CD4-positive, alpha-beta T cell treated with Interferon alpha-2 for 1 hour (primary cell): ENCODE measurements around the gene ADH1C.
"Not testable (repeated sequence)": the region's sequence is repeated elsewhere in the genome, so short reads cannot be mapped to it uniquely, and the experiment has no call there.

Experiments used
- DNase-seq, 2 donors: peaks; one replicate each; pipeline ENCODE4 v3.0.0-alpha.2; 2020 to 2022

ADH1C gene

DNA sequence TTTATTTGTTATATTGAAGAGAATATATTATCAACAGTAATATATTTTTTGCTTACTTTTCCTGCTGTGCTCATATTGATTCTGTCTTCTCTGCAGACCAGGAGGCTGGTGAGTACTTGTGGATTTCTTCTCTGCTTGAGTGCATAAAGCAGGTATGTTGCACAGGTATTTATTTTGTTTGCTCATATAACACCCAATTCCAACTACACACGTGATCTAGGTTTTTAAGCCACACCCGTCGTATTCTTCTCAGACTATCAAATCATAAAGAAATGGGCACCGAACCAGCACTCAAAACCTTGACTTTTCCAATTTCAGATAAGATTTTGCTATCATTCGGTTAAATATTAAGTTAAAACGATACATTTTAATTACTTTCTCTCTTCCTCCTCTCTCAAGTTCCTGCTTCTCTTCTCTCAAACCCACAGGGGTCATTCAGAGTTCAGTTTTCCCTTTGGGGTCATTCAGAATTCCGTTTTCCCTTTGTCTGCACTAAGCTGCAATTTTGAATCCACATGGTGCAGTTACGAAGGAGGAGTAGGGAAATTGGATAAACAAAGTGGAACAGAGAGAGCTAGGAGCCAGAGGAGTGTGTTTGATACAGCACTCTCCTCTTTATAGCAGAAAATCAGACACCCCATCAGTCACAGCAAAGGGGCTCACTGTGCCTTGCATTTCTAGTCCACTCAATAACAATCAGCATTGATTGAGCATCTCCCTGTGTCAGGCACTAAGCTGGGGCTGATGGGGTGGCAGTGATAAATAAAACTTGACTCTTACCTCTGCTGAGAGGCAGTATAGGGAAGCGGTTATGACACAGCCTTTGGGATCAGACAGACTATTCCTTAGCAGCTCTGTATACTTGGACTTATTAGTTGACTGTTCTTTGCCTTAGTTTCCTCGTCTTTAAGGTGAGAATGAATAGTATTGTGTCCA, at the start of gene ADH1C:
ADH1C (minus strand) TSS at position 145 of the 936 bp plus-strand sequence; CDS start at position 74, 71 bp downstream.
- DNase-seq = no peak

DNA sequence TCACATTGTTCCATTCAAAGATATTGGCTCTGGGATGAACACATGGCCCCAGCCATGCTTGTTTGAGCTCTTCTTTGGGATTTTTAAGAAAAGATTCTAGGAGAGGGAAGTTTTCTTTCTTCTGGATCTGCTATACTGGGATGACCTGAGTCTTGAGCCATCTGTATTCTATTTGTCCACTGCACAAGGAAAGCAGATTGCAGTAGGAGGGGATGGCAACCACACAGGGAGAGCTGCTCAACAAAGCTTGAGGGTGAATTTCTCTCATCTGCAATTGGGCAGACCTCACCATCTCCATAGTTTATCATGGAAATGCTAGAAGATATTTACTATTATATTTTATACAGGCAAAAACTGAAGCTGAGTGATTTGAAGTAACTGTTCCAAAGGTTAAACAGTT, 48.3 kb upstream of the ADH1C start:
- no peak for DNase-seq

DNA sequence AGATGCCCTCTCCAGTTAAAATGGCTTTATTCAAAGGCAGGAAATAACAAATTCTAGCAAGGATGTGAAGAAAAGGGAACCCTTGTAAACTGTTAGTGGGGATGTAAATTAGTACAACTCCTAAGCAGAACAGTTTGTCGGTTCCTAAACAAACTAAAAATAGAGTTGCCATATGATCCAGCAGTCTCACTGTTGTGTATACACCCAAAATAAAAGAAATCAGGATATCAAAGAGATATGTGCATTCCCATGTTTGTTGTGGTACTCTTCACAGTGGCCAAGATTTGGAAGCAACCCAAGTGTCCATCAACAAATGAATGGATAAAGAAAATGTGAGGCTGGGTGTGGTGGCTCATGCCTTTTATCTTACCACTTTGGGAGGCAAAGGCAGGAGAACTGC, 46.5 kb upstream of the ADH1C start:
- DNase-seq = no peak

DNA sequence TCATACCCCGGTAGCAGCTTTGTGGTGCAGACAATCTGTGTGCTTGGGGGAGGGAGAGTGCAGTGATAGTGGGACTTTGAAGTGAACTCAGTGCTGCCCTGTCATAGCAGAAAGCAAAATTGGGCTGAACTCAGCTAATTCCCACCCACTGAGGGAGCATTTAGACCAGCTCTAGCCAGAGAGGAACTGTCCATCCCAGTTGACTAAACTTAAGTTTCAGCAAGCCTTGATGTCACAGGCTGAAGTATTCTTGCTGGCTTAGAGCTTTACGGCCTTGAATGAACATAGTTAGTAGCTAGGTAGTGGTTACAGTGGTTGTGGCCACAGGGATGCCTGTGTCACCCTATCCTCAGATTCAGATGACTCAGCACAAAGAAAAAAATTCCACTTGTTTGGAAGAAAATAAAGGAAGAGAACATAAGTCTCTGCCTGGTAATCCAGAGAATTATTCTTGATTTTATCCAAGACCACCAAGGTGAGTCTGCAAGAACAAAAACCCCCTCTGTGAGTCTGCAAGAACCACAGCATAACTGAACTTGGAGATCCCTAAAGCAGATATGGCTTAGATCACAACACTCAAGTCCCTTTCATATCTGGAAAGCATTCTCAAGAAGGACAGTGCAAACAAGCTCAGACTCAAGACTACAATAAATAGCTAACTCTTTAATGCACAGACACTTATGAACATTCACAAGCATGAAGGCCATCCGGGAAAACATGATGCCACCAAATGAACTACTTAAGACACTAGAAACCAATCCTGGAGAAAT, 43.2 kb upstream of the ADH1C start:
- DNase-seq = no peak

DNA sequence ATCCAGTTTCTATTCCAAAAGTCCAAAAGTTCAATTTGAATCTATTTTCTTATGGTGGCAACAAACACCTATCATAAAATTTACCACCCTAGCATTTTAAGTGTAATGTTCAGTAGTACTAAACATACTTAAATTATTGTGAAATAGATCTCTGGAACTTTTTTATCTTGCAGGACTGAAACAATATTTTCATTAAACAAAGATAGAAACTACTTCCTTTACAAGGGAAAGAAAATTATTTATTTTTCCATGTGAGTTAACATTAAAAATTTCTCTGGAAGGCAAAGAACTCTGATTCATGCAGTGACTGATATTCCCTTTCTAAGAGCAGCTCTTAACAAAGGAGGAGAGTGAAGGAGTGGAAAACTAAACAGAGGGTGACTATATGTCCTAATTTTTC, 42.4 kb upstream of the ADH1C start:
- no peak for DNase-seq

DNA sequence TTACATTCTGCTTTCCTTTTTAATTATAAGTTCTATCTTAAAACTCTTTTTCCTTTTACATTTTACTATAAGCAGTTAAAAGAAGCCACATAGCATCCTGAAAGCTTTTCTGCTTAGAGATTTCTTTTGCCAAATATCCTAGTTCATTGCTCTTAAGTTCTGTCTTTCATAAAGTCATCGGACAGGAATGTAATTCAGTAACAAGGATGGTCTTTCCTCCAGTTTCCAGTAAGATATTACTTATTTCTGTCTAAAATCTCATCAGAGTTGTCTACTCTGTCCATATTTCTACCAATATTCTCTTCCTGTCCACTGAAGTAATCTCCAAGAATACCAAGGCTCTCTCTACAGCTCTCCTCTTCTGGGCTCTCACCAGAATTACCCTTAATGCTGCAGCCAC, 37.5 kb upstream of the ADH1C start:
- DNase-seq = no peak

DNA sequence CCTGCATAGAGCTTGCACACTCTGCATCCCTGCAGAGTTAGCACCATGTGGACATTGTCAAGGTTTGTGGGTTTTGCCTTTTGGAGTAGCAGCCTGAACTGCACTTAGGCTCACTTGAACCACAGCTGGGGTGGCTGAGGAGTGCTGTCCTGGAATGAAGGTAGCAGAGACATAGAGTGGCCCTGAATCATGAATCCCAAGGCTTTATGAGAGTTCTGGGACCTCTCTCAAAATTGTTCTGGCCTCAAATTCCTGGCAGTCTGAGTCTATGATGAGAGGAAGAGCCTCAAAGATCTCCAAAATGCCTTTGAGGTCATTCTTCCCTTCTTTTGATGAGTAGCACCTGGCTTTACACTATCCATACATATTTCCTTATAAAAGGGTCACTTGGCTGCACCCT, 37.1 kb upstream of the ADH1C start:
- no peak for DNase-seq

DNA sequence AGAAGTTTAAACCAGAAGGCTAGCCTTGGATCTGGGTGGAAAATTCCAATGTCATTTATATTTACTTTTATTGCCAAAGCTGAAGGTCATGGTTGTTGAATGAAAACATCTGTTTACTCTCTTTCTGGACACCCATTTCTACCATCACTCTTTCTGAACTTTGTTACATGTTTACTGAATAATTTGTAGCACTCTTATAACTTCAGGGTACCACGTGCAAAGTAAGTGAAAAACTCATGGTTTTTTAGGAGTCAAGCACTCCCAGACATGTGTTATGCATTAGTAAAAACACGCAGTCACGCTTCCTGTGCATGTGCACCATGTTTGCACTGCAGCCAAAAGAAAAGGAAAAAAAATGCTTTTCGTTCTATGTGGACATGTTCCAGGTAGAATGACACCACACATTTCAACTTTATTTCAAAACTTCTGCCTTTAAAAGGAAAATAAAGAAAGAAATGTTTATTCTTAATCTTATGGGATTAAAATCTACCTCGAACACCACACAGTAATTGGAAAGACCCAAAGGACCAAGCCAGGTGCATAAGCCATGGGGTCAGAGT, 31.4 kb upstream of the ADH1C start:
- no peak for DNase-seq

DNA sequence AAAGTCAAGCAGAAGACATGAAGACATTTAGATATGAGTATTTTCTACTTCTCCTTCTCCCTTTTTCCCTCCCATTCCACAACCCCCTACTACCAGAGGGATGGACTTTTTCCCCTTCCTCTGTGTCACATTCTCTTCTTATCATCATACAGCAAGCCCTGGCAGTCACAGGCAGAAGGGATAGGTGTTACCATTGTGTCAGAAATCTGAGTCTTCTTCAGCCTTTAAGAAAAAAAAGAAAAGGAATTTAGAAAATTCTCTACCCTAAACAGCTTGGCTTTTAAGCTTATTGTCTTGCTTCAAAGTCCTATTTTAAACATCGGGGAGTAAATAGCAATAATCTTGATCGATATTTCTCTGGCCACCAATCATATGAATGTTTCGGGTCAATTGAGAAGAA, 30.9 kb upstream of the ADH1C start:
- no peak for DNase-seq

DNA sequence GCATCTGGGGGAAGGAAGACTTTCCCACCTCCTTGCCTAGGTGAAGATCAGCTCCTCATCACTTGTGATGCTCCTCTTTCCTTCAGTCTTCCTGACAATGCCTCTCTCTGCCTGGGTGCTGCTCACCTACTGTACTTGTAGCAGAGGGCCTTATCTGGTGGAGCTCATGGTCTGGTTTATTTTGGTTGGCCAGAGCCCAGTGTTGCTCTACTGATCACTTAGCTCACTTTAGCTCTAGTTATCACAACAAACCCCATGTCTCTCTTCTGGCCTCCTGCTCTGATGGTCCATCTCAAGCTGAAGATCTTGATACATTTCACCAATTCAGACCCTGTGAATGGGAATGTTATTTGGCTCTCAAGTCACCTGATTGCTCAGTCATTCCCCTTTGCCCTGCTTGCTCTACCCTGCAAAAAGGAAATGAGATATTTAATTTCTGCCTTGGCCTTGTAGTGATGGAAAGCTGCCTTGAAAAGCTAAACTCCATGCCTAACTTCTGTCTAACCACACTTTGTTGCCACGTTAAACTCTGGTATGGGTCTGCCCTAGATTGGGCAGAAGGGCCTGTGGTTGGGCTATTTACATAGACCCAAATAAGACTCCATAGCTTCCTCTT, 30.3 kb upstream of the ADH1C start:
- no peak for DNase-seq

DNA sequence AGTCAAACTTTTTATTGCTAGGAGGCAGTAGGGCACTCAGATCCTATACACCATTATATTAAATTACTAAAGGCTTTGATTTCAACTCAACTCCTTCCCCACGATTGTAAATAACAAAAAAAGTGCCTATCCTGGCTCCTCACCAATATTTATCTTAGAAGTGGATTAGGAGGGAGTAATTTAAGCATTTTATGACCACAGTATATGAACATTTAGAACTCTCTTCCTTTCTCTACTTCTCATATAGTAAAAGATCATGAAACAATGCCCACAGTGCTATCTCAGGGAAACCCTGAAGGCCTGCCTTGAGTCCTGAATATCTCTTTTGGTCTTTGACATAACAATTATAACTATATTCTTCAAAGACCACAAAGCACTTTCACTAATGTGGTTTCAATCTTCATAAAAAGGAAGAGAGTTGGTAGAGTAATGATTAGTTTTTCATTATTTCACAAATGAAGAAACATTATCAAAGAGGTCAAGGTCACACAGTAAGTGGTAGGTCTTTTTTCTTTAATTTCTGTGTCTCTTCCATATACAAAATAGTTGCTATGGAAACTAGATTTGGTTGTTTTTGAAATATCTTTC, 29.1 kb upstream of the ADH1C start:
- DNase-seq = no peak

DNA sequence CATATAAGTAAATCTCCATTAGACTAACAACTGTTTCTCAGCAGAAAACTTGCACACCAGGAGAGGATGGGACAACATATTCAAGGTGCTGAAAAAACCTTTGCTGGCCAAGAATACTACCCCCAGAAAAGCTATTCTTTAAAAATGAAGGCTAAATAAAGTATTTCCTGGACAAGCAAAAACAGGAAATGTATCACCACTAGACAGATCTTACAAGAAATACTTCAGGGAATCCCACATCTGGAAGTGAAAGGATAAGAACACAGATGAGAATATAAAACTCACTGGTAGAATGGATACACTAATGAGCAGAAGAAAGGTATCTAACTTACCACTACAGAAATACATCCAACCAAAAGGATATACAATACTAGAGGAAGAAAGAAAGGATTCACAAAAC, 27.0 kb upstream of the ADH1C start:
- no peak for DNase-seq

DNA sequence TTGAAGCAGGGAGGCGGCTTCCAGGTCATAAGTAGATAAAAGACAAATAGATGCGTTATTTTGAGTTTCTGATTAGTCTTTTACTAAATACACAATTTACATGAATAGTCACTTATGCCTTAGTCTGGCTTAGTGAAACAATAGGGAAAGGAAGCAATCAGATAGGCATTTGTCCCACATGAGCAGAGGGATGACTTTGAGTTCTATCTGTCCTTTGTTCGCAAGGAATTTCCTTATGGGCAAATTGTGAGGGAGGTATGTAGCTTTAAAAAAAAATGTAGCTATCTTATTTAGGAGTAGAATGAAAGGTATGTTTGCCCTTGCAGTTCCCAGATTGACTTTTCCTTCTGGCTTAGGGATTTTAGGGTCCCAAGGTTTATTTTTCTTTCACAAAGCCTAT, 26.3 kb upstream of the ADH1C start:
- no peak for DNase-seq

DNA sequence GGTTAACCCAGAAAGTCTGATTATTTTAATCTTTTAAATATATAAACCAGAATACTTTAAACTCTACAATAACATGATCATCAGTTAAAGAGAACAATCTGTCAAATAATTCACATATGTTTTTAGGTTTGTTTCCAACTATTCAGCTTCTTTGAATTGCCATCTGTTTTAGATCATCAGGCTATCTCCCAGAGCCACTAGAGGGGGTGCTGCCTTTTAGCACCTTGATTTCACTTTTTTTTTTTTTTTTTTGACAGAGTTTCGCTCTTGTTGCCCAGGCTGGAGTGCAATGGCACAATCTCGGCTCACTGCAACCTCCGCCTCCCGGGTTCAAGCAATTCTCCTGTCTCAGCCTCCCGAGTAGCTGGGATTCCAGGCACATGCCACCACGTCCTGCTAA, 24.8 kb upstream of the ADH1C start:
- DNase-seq = not testable (repeated sequence)

DNA sequence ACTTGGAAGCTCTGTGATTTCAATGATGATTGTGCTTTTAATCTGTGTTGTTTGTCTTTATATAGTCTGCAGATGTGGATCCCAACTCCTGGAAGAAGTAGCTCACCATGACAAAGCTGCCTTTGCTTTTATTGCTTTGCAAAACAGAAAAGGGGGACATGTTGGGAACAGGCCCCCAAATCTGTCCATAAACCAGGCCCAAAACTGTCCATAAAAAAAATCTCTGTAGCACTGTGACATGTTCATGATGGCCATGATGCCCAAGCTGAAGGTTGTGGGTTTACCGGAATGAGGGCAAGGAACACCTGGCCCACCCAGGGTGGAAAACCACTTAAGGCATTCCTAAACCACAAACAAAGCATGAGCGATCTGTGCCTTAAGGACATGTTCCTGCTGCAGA, 19.9 kb upstream of the ADH1C start:
- not testable (repeated sequence) for DNase-seq

DNA sequence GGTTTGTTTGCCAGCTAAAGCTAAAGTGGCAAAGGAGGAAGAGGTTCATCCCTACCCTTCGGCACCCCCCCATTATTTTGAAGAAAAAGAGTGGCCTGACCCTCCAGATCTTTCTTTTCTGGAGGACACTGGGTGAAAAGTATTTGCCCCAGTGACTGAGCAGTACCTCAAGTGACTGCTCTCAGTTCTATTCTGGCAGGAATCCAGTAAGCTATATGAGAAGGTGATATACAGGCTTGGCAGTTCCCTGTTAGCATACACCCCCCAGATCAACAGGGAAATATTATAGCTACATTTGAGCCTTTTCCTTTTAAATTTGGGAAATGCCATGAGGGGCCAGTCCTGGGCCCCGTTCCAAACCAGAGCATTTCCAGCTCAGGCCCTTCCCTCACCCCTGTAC, 15.3 kb upstream of the ADH1C start:
- not testable (repeated sequence) for DNase-seq

DNA sequence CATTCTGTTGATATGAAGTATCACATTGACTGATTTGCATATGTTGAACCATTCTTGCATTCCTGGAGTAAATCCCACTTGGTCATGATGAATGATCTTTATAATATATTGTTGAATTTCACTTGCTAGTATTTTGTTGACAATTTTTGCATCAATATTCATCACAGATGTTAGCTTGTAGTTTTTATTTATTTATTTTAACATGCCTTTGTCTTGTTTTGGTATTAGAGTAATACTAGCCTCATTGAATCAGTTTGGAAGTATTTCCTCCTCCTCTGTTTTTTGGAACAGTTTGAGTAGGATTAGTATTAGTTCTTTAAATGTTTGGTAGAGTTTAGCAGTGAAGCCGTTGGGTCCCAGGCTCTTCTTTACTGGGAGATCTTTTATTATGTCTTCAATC, 13.9 kb upstream of the ADH1C start:
- no peak for DNase-seq

DNA sequence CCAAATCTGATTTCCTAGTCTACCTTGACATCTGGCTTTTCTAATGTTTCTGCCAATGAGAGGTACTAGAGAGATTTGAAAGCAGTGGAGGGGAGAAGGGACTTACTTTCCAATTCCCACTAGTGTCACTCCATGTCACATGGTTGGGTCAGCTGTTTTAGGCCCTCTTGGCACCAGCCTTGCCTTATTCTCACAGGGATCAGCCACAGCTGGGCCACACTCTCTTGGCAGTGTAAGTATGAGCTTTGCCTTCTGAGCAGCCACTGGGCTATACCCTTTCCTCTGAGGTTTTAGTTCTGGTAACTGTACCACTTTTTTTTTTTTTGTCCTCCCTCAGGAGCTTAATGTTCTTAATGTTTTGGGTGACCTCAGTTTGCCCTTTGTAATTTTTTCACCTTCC, 10.2 kb upstream of the ADH1C start:
- no peak for DNase-seq

DNA sequence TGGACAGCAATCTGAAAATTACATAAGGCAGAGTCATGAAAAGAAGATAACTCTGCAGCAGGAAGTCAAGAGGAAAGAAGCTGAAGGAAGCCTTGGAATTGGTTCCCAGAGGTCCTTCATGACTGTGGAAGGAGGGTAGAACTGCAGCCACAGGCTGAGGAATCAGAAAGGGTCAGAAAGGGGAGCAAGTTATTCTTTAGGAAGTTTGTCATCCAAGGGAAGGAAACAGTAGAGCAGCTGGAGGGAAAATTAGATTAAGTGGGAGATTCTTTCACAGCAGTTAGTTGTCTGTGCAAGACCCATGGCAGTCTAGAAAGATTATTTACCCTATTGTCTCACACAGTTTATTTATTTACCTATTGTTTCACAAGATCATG, 9.3 kb upstream of the ADH1C start:
- no peak for DNase-seq

DNA sequence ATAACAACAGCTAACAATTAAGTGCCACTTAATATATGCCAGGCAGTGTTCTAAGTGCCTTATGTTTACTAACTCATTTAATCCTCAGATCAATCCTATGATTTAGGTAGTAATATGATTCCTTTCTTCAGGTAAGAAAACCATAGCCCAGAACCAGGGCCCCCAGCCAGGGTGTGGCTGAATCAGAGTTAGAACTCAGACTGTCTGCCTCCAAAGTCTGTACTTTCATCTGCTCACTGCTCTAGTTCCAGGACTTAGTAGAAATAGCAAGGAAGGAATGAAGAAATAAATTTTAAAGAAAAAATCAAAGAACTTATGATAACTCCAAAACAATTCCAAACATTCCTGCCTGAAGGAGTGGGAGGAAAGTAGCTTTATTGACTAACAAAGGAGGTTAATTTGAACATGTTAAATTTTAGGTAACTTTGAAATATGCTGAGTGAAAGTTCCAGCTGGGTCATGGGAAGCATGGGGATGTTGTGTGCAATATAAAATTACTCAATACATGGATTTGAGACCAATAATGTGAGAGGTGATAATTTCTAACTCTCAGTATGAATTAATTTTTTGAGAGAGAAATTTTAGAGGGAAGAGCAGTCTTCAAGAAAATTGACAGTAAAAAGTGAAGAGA, 8.8 kb upstream of the ADH1C start:
- no peak for DNase-seq

DNA sequence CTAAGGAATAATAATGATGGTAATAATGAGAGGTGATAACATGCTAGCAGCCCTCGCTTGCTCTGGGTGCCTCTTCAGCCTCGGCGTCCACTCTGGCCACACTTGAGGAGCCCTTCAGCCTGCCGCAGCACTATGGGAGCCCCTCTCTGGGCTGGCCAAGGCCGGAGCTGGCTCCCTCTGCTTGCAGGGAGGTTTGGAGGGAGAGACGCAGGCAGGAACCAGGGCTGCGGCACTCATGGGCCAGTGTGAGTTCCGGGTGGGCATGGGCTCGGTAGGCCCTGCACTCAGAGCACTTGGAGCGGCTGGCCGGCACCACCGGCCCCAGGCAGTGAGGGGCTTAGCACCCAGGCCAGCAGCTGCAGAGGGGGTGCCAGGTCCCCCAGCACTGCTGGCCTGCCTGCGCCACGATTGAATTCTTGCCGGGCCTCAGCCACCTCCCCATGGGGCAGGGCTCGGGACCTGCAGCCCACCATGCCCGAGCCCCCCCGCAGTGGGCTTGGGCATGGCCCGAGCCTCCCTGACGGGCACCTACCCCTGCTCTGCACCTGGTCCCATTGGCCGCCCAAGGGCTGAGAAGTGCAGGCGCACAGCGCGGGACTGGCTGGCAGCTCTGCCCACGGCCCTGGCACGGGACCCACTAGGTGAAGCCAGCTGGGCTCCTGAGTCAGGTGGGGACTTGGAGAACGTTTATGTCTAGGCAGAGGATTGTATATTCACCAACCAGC, 7.1 kb upstream of the ADH1C start:
- DNase-seq = no peak

DNA sequence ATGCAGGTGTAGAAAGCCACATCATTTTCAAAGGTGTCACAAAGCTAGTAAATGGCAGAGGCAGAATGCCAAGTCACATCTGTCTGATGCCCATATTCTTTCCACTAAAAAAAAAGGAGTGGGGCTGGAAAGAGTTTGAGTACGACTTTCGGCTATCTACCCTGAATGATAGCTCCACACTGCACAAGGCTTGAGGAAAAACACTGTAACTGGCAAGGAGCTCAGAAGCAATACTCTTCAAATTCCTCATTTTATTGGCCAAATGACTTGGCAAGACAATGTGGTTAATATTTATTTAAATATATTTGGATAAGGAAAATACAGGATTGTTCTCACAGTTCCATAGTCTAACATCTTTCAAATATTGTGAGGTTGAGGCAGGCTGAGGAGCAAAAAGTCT, 5.4 kb upstream of the ADH1C start:
- no peak for DNase-seq
